GM18508 (cell line): ENCODE data around the gene ADAM23.

Experiments used
- ATAC-seq: cut with Tn5 transposase; IDR thresholded peaks from one replicate; pipeline ENCODE4 v1.9.1; 2021; ENCODE audit warnings: moderate number of reproducible peaks; ENCODE audit not compliant: insufficient read depth, unreplicated experiment

Gene ADAM23

GRCh38 chr2:206558492-206558891 lies 115.2 kb downstream of the ADAM23 start:
- no peak for ATAC-seq

- ATAC-seq, result no peak
These were observed 118.6 kb downstream of the ADAM23 start for GRCh38 chr2:206561962-206562361.

- ATAC-seq, result no peak
These were observed 119.0 kb downstream of the ADAM23 start for GRCh38 chr2:206562375-206562774.

- ATAC-seq, result no peak
These were observed 120.0 kb downstream of the ADAM23 start for GRCh38 chr2:206563374-206563773.

- no peak for ATAC-seq
These were observed 122.3 kb downstream of the ADAM23 start for GRCh38 chr2:206565666-206566065.

GRCh38 chr2:206569470-206569869 lies 126.1 kb downstream of the ADAM23 start:
- ATAC-seq, result no peak

GRCh38 chr2:206570199-206570598 lies 126.9 kb downstream of the ADAM23 start:
- ATAC-seq, result no peak

- no peak for ATAC-seq
These were observed 129.4 kb downstream of the ADAM23 start for GRCh38 chr2:206572725-206573124.

- no peak for ATAC-seq
These were observed 130.5 kb downstream of the ADAM23 start for GRCh38 chr2:206573793-206574192.

- ATAC-seq, result no peak
These were observed 141.2 kb downstream of the ADAM23 start for GRCh38 chr2:206584323-206585116.

GRCh38 chr2:206585335-206585734 lies 142.0 kb downstream of the ADAM23 start:
- no peak for ATAC-seq

GRCh38 chr2:206586609-206587008 lies 143.3 kb downstream of the ADAM23 start:
- no peak for ATAC-seq

GRCh38 chr2:206597717-206598218 lies 154.4 kb downstream of the ADAM23 start:
- ATAC-seq, result no peak

GRCh38 chr2:206603243-206603642 lies 159.9 kb downstream of the ADAM23 start:
- ATAC-seq, result no peak

- no peak for ATAC-seq
These were observed 167.1 kb downstream of the ADAM23 start for GRCh38 chr2:206610451-206610850.

- no peak for ATAC-seq
These were observed 167.9 kb downstream of the ADAM23 start for GRCh38 chr2:206611191-206611590.

GRCh38 chr2:206611736-206612135 lies 168.4 kb downstream of the ADAM23 start:
- ATAC-seq, result no peak

- ATAC-seq, result no peak
These were observed 171.5 kb downstream of the ADAM23 start for GRCh38 chr2:206614811-206615210.

GRCh38 chr2:206615417-206616089 lies 172.2 kb downstream of the ADAM23 start:
- ATAC-seq, result no peak

GRCh38 chr2:206616151-206616550 lies 172.8 kb downstream of the ADAM23 start:
- ATAC-seq, result no peak

- no peak for ATAC-seq
These were observed 175.7 kb downstream of the ADAM23 start for GRCh38 chr2:206619011-206619410.

GRCh38 chr2:206626108-206626507 lies 182.8 kb downstream of the ADAM23 start:
- ATAC-seq, result no peak
